Endothelial cell of umbilical vein (primary cell): Measurements from ENCODE around the gene KCNN3. TPM values are rescaled to one million over a fixed set of nuclear protein-coding genes. Genes with fewer than 3 reads are reported as not detected.

ENCODE experiments used
- BruUV-seq: library from RNA; stranded (reverse); fragments of 400-500 nt; replicated peaks from 2 replicates; lab custom pipeline; 2021; lab: Mats Ljungman, UMichigan
- CTCF ChIA-PET: fragments of 300-600, 350-600 bp; sonication (Branson Sonifier 250); formaldehyde crosslinking; loops from one replicate; lab custom pipeline; 2021; ENCODE audit warnings: antibody characterized with exemption, inconsistent platforms; lab: Charles Lee
- POLR2A ChIA-PET: fragments of 300-600, 350-600 bp; sonication (Branson Sonifier 250); formaldehyde crosslinking; loops from one replicate; lab custom pipeline; 2021; ENCODE audit warnings: antibody characterized with exemption, inconsistent platforms; lab: Charles Lee
- DNase-seq: peaks from one replicate; pipeline ENCODE4 v3.0.0-alpha.2; 2011; ENCODE audit warnings: low read depth, low spot score
- FAIRE-seq: peaks from 2 replicates; lab custom pipeline; 2011; peaks lifted over from hg19 to GRCh38; lab: Jason Lieb, UNC
- H2AFZ ChIP-seq: 2 replicates; pipeline ENCODE4 v1.6.0; 2012; ENCODE audit warnings: low read depth, low read length, control low read depth, inconsistent platforms
- H3K27ac ChIP-seq: 2 replicates; pipeline ENCODE4 v1.5.1; 2011; ENCODE audit warnings: low read depth, mild to moderate bottlenecking, control low read depth, low read length, moderate library complexity; ENCODE audit not compliant: insufficient read depth
- H3K27me3 ChIP-seq, 2 experiments: 2 replicates each; pipeline versions ENCODE4 v1.6.0 to v1.6.1; 2011; ENCODE audit warnings: low read length in 2 of 2, mixed read lengths in 1 of 2; ENCODE audit not compliant: control insufficient read depth in 2 of 2, insufficient read depth in 2 of 2
- H3K36me3 ChIP-seq, 2 experiments: 2 replicates in 1 of 2; 3 replicates in 1 of 2; pipeline ENCODE4 v1.5.1; 2011; ENCODE audit warnings: low read length in 2 of 2, mild to moderate bottlenecking in 1 of 2, moderate library complexity in 1 of 2; ENCODE audit not compliant: control insufficient read depth in 2 of 2, insufficient read depth in 2 of 2; ENCODE audit errors: extremely low read depth in 1 of 2
- H3K4me1 ChIP-seq: 3 replicates; pipeline ENCODE4 v1.5.1; 2011; ENCODE audit warnings: mild to moderate bottlenecking, low read length; ENCODE audit not compliant: control insufficient read depth, insufficient read depth; ENCODE audit errors: extremely low read depth
- H3K4me2 ChIP-seq: 2 replicates; pipeline ENCODE4 v1.6.1; 2011; ENCODE audit warnings: low read length, control low read depth, mixed read lengths; ENCODE audit not compliant: insufficient read depth
- H3K4me3 ChIP-seq, 3 experiments: fragments of 200-600 bp in 1 of 3; sonication (generic), shearing (Covaris generic) in 1 of 3; replicated peaks in 1 of 3; 2 replicates each; pipeline ENCODE4 v1.5.1; 2011 to 2016; ENCODE audit warnings: control low read depth in 3 of 3, low read length in 3 of 3, mild to moderate bottlenecking in 2 of 3, inconsistent platforms in 1 of 3, low read depth in 1 of 3, moderate library complexity in 1 of 3; ENCODE audit not compliant: insufficient read depth in 1 of 3
- H3K79me2 ChIP-seq: 2 replicates; pipeline ENCODE4 v1.6.0; 2012; ENCODE audit warnings: low read length, inconsistent platforms; ENCODE audit not compliant: control insufficient read depth, insufficient read depth
- H3K9ac ChIP-seq: replicated peaks from 2 replicates; pipeline ENCODE3; 2011; ENCODE audit warnings: low read length, control low read depth; ENCODE audit not compliant: insufficient read depth; ENCODE audit errors: extremely low read depth
- H3K9me1 ChIP-seq: replicated peaks from 3 replicates; pipeline ENCODE4 v1.6.0; 2011; ENCODE audit warnings: mild to moderate bottlenecking, low read length; ENCODE audit not compliant: control insufficient read depth, insufficient read depth; ENCODE audit errors: extremely low read depth
- H3K9me3 ChIP-seq: replicated peaks from 2 replicates; pipeline ENCODE4 v1.5.1; 2012; ENCODE audit warnings: low read length, inconsistent platforms; ENCODE audit not compliant: control insufficient read depth, insufficient read depth
- H4K20me1 ChIP-seq: replicated peaks from 2 replicates; pipeline ENCODE3; 2011; ENCODE audit warnings: mild to moderate bottlenecking, low read length; ENCODE audit not compliant: control insufficient read depth, insufficient read depth; ENCODE audit errors: extremely low read depth
- EZH2 ChIP-seq: IDR thresholded peaks from 2 replicates; pipeline ENCODE4 v1.6.1; 2012; ENCODE audit warnings: borderline replicate concordance, low read depth, mild to moderate bottlenecking, moderate library complexity, low read length, inconsistent platforms; ENCODE audit not compliant: severe bottlenecking
- FOS ChIP-seq: IDR thresholded peaks from 2 replicates; pipeline ENCODE4 v1.6.1; 2011; ENCODE audit warnings: mild to moderate bottlenecking, low read length, moderate library complexity, borderline replicate concordance; ENCODE audit not compliant: insufficient read depth
- GATA2 ChIP-seq: IDR thresholded peaks from 2 replicates; pipeline ENCODE4 v1.7.0; 2011; ENCODE audit warnings: low read depth, mild to moderate bottlenecking, moderate library complexity, mixed read lengths, low read length; ENCODE audit not compliant: insufficient read length, insufficient read depth
- JUN ChIP-seq: IDR thresholded peaks from 2 replicates; pipeline ENCODE4 v1.6.1; 2011; ENCODE audit warnings: borderline replicate concordance, low read depth; ENCODE audit not compliant: insufficient read length, insufficient read depth
- MYC ChIP-seq: IDR thresholded peaks from one replicate; pipeline ENCODE4 v1.6.1; 2011; ENCODE audit warnings: mild to moderate bottlenecking, low read depth, low read length
- POLR2A ChIP-seq: IDR thresholded peaks from 2 replicates; pipeline ENCODE4 v1.6.1; 2012; ENCODE audit warnings: low read depth, mild to moderate bottlenecking, control low read depth, low read length
- POLR2AphosphoS5 ChIP-seq: IDR thresholded peaks from 2 replicates; pipeline ENCODE4 v1.6.1; 2012; ENCODE audit warnings: low read depth, mild to moderate bottlenecking, control low read depth, low read length, moderate library complexity; ENCODE audit not compliant: insufficient read depth
- dilution Hi-C: fragments of 300-500 bp; cut with MboI; formaldehyde crosslinking; loops from one replicate; pipeline ENCODE4 v1.15.0; 2019; ENCODE audit warnings: low sequenced_read_pairs; ENCODE audit not compliant: extremely low pct_ligation_motif_present
- intact Hi-C: fragments of 100-400 bp; cut with micrococcal nuclease; formaldehyde crosslinking; loops from one replicate; pipeline ENCODE4 v1.10.0; 2022
- polyA plus RNA-seq, 4 experiments: library from polyadenylated mRNA; depleted of rRNA in 3 of 4; stranded (reverse) in 3 of 4; unstranded in 1 of 4; fragments of >200 nt; gene quantifications; 2 replicates each; pipeline versions ENCODE4 v1.2.1 to v1.2.3, GENCODE V29; 2011 to 2012; ENCODE audit warnings: missing spikeins in 1 of 4
- total RNA-seq: library from RNA; stranded (reverse); gene quantifications from 2 replicates; pipeline ENCODE4 v1.2.3, GENCODE V29; 2021
- TF ChIP-seq, protein P1 (sequence below): IDR thresholded peaks from 2 replicates; pipeline ENCODE4 v1.6.1; 2011; ENCODE audit not compliant: insufficient read depth, insufficient read length
- TF ChIP-seq, protein P2 (sequence below), 2 donors: IDR thresholded peaks; 1 replicate in 1 of 2; 2 replicates in 1 of 2; pipeline ENCODE4 v1.5.1; 2011; ENCODE audit warnings: low read length in 2 of 2, mild to moderate bottlenecking in 2 of 2, moderate library complexity in 2 of 2, control low read depth in 1 of 2, inconsistent platforms in 1 of 2, low read depth in 1 of 2; ENCODE audit not compliant: insufficient read depth in 1 of 2; ENCODE audit errors: extremely low read depth in 1 of 2

Gene KCNN3
- total and polyA plus RNA-seq, 2 donors (not counting 3 experiments of a cell fraction or from before 2014, with no cell fraction given), result 0.91 to 1.1 TPM

DNA sequence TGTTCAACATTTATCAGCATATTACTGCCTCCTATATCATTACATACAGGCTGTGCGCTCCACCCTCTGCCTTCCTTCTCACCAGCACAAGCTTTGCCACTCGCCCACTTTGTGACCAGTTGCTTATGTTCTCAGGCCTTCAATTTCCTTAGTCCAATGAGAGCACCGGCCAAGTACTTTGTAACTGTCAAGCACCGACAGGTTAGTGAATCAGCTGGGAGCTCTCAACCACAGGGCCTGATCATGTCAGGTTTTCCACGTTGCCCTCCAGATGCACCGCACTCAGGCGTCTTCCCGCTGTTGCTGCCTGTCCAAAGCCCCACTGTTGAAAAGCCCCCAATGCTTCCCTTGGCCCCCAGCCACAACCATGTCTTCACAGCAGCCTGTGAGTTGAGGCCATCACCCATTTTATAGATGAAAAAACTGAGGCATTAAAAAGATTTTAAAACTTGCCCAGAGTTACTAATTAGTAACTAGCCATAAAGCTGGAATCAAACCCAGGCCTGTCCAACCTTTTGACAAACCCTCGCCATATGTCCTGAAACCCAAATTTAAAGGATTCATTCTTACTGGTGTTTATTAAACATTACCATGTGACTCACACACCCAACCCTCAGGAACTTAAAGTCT lies 3.4 kb upstream of the KCNN3 start:
- Histone ChIP-seq H3K27ac (no peak overlapping the region), H3K9me1 (no peaks in the 10 kb centered on the region), H3K36me3 (no peaks in the 10 kb centered on the region), H3K9me3 (no peaks in the 10 kb centered on the region), H3K4me3 (no peak overlapping the region), H2AFZ (no peak overlapping the region), H4K20me1 (no peaks in the 10 kb centered on the region), H3K4me1 (peaks cover 28% of the 10 kb centered on the region), H3K79me2 (no peaks in the 10 kb centered on the region), H3K27me3 (peaks cover 5 to 8% of the 10 kb centered on the region in 2 experiments), H3K4me2 (no peak overlapping the region), H3K9ac (no peak overlapping the region)
- POLR2A ChIA-PET, result no interaction called here
- dilution Hi-C loops, result no loop called here
- CTCF ChIA-PET, result interaction anchor here (0.8 to 1.4 kb wide), 4 partner anchors 204 to 314 kb away, joined by 3 to 5 read pairs (median 3); no protein-coding TSS in a partner anchor
- FAIRE-seq, result no peak
- no TSS peak for BruUV-seq
- no peak for TF ChIP-seq EZH2
- no peak for TF ChIP-seq MYC
- no peak for TF ChIP-seq JUN
- no peak for TF ChIP-seq GATA2
- TF ChIP-seq POLR2AphosphoS5, result no peak
- TF ChIP-seq, protein P1, sequence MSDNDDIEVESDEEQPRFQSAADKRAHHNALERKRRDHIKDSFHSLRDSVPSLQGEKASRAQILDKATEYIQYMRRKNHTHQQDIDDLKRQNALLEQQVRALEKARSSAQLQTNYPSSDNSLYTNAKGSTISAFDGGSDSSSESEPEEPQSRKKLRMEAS, result no peak
- TF ChIP-seq, protein P2, sequence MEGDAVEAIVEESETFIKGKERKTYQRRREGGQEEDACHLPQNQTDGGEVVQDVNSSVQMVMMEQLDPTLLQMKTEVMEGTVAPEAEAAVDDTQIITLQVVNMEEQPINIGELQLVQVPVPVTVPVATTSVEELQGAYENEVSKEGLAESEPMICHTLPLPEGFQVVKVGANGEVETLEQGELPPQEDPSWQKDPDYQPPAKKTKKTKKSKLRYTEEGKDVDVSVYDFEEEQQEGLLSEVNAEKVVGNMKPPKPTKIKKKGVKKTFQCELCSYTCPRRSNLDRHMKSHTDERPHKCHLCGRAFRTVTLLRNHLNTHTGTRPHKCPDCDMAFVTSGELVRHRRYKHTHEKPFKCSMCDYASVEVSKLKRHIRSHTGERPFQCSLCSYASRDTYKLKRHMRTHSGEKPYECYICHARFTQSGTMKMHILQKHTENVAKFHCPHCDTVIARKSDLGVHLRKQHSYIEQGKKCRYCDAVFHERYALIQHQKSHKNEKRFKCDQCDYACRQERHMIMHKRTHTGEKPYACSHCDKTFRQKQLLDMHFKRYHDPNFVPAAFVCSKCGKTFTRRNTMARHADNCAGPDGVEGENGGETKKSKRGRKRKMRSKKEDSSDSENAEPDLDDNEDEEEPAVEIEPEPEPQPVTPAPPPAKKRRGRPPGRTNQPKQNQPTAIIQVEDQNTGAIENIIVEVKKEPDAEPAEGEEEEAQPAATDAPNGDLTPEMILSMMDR (IDR thresholded peaks at IDR 0.05; ENCODE audit: extremely low read depth in 1 of 2, insufficient read depth in 1 of 2, low read depth in 1 of 2, low read length in 2 of 2), result no peak
- no peak for TF ChIP-seq POLR2A
- no peak for TF ChIP-seq FOS
- intact Hi-C loops, result no loop called here
- DNase-seq, result no peak
